GM12878 (cell line): Measurements from ENCODE around the gene EEF1AKMT3.

ENCODE experiments used
- ATF7 ChIP-seq: fragments of 450-650 bp; IDR thresholded peaks from 2 replicates; pipeline ENCODE4 v1.6.1; 2016; ENCODE audit warnings: low read depth, mild to moderate bottlenecking
- CHD4 ChIP-seq: fragments of 200-600 bp; sonication (generic); IDR thresholded peaks from 2 replicates; pipeline ENCODE4 v1.6.1; 2016; ENCODE audit warnings: mild to moderate bottlenecking
- POLR2AphosphoS5 ChIP-seq: IDR thresholded peaks from 2 replicates; pipeline ENCODE4 v1.6.1; 2011; ENCODE audit warnings: mild to moderate bottlenecking, low read length, inconsistent platforms
- TAF1 ChIP-seq: IDR thresholded peaks from 2 replicates; pipeline ENCODE4 v1.6.1; 2011; ENCODE audit warnings: mild to moderate bottlenecking, low read depth, low read length, borderline replicate concordance
- TCF7 ChIP-seq: IDR thresholded peaks from 2 replicates; pipeline ENCODE4 v1.6.1; 2014; ENCODE audit warnings: antibody characterized with exemption, borderline replicate concordance
- TF ChIP-seq, protein P1 (sequence below), 3 experiments: IDR thresholded peaks in 2 of 3; conservative IDR thresholded peaks in 1 of 3; 2 replicates each; pipeline ENCODE4 v1.5.1; 2011; ENCODE audit warnings: low read depth in 3 of 3, low read length in 3 of 3, mild to moderate bottlenecking in 3 of 3, control low read depth in 2 of 3, moderate library complexity in 2 of 3, inconsistent platforms in 1 of 3, mixed read lengths in 1 of 3; ENCODE audit not compliant: control insufficient read depth in 2 of 3, insufficient read depth in 1 of 3; ENCODE audit errors: extremely low read depth in 1 of 3
- TF ChIP-seq, protein P2 (sequence below): IDR thresholded peaks from 2 replicates; pipeline ENCODE4 v1.6.1; 2012; ENCODE audit warnings: low read depth, low read length, improper control_type of control experiment

- TF ChIP-seq CHD4: no peak
- no peak for TF ChIP-seq POLR2AphosphoS5
- TF ChIP-seq ATF7: no peak
- TF ChIP-seq, protein P1, sequence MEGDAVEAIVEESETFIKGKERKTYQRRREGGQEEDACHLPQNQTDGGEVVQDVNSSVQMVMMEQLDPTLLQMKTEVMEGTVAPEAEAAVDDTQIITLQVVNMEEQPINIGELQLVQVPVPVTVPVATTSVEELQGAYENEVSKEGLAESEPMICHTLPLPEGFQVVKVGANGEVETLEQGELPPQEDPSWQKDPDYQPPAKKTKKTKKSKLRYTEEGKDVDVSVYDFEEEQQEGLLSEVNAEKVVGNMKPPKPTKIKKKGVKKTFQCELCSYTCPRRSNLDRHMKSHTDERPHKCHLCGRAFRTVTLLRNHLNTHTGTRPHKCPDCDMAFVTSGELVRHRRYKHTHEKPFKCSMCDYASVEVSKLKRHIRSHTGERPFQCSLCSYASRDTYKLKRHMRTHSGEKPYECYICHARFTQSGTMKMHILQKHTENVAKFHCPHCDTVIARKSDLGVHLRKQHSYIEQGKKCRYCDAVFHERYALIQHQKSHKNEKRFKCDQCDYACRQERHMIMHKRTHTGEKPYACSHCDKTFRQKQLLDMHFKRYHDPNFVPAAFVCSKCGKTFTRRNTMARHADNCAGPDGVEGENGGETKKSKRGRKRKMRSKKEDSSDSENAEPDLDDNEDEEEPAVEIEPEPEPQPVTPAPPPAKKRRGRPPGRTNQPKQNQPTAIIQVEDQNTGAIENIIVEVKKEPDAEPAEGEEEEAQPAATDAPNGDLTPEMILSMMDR (IDR thresholded peaks at IDR 0.05 in 2 of 3, conservative IDR thresholded peaks at IDR 0.05 in 1 of 3; ENCODE audit: control insufficient read depth in 2 of 3, extremely low read depth in 1 of 3, insufficient read depth in 1 of 3, low read depth in 3 of 3, low read length in 3 of 3): no peak
- no peak for TF ChIP-seq TCF7
- TF ChIP-seq TAF1: no peak
- TF ChIP-seq, protein P2, sequence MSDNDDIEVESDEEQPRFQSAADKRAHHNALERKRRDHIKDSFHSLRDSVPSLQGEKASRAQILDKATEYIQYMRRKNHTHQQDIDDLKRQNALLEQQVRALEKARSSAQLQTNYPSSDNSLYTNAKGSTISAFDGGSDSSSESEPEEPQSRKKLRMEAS: no peak
Measured at GRCh38 chr12:57767305-57767698, 5.1 kb upstream of the EEF1AKMT3 start.
